HG02870 (cell line): Measurements from ENCODE around the gene TTYH1.

Experiments
- ATAC-seq: cut with Tn5 transposase; IDR thresholded peaks from one replicate; pipeline ENCODE4 v1.9.1; 2021; ENCODE audit warnings: mild to moderate bottlenecking, moderate library complexity; ENCODE audit not compliant: unreplicated experiment

The TTYH1 gene

GRCh38 chr19:54421169-54421516 lies 5.9 kb downstream of the TTYH1 start:
- no peak for ATAC-seq

GRCh38 chr19:54421521-54421920 lies 6.3 kb downstream of the TTYH1 start:
- no peak for ATAC-seq

GRCh38 chr19:54422136-54422535 lies 6.9 kb downstream of the TTYH1 start:
- ATAC-seq = no peak

GRCh38 chr19:54424201-54424600 lies 8.9 kb downstream of the TTYH1 start:
- no peak for ATAC-seq

- ATAC-seq = no peak
Measured at GRCh38 chr19:54424660-54425381, 9.6 kb downstream of the TTYH1 start.

- no peak for ATAC-seq
Measured at GRCh38 chr19:54425382-54425723, 10.1 kb downstream of the TTYH1 start.

GRCh38 chr19:54426291-54426931 lies 11.1 kb downstream of the TTYH1 start:
- no peak for ATAC-seq

GRCh38 chr19:54427586-54427985 lies 12.3 kb downstream of the TTYH1 start:
- ATAC-seq = no peak

- no peak for ATAC-seq
Measured at GRCh38 chr19:54428323-54429175, 13.3 kb downstream of the TTYH1 start.

- ATAC-seq = no peak
Measured at GRCh38 chr19:54429176-54429495, 13.9 kb downstream of the TTYH1 start.

GRCh38 chr19:54429545-54430227 lies 14.4 kb downstream of the TTYH1 start:
- ATAC-seq = no peak

- no peak for ATAC-seq
Measured at GRCh38 chr19:54430306-54431254, 15.3 kb downstream of the TTYH1 start.

- no peak for ATAC-seq
Measured at GRCh38 chr19:54431255-54431838, 16.1 kb downstream of the TTYH1 start.

- ATAC-seq = no peak
Measured at GRCh38 chr19:54432144-54432738, 17.0 kb downstream of the TTYH1 start.

- ATAC-seq = no peak
Measured at GRCh38 chr19:54433697-54434096, 18.4 kb downstream of the TTYH1 start.

- ATAC-seq = no peak
Measured at GRCh38 chr19:54434112-54434872, 19.0 kb downstream of the TTYH1 start.

- ATAC-seq = no peak
Measured at GRCh38 chr19:54434873-54435214, 19.6 kb downstream of the TTYH1 start.

GRCh38 chr19:54435551-54436016 lies 20.3 kb downstream of the TTYH1 start:
- ATAC-seq = no peak

- no peak for ATAC-seq
Measured at GRCh38 chr19:54436031-54436523, 20.8 kb downstream of the TTYH1 start.
